ENCODE measurements around the gene HBB.
"Not testable (repeated sequence)": the region's sequence is repeated elsewhere in the genome, so short reads cannot be mapped to it uniquely, and the experiment has no call there.

HBB gene

GRCh38 chr11:5226732-5227310, at the start of gene HBB:
Gene HBB, minus strand, starts transcription at chr11:5227071. Its CDS starts 50 bp downstream, at chr11:5227021.
- DNase-seq (ENCODE audit: low read depth in 1 of 2, low spot score in 1 of 2): no peak

GRCh38 chr11:5275369-5276110, 48.7 kb upstream of the HBB start:
- no peak for DNase-seq (ENCODE audit: low read depth in 1 of 2, low spot score in 1 of 2)

GRCh38 chr11:5274395-5274794, 47.5 kb upstream of the HBB start:
- DNase-seq (ENCODE audit: low read depth in 1 of 2, low spot score in 1 of 2): no peak

DNA sequence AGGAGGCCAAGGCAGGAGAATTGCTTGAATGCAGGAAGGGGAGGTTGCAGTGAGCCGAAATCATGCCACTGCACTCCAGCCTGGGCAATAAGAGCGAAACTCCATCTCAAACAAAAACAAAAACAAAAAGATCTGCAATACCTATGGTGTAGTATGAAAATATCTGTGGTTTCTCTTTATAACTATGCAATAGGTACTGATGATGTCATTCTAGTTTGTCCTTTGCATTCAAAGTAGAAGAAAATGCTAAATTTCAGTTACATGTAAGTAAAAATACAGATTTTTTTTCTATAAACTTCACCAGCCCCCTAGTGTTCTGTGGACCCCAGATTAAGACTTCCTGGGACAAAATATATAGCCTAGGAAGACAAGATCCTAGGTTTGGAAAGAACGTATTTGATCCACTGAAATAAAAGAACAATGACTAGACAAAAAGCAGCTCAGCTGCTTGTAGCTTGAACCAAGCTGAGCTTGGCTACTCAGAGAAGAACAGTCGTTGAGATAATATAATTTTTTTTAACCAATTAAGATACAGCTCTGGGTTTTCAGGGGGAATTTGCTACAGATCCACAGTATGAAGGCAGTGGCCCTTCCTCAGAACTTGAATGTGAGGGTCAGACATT, 45.6 kb upstream of the HBB start:
- DNase-seq (ENCODE audit: low read depth in 1 of 2, low spot score in 1 of 2): no peak

- DNase-seq (ENCODE audit: low read depth in 1 of 2, low spot score in 1 of 2): no peak
These were observed 42.9 kb upstream of the HBB start, which contains the start of gene HBE1 for GRCh38 chr11:5269715-5270147. Gene HBE1, minus strand, starts transcription at chr11:5269945. Its CDS starts 55 bp downstream, at chr11:5269890.

- no peak for DNase-seq (ENCODE audit: low read depth in 1 of 2, low spot score in 1 of 2)
These were observed 40.2 kb upstream of the HBB start for GRCh38 chr11:5267033-5267563.

DNA sequence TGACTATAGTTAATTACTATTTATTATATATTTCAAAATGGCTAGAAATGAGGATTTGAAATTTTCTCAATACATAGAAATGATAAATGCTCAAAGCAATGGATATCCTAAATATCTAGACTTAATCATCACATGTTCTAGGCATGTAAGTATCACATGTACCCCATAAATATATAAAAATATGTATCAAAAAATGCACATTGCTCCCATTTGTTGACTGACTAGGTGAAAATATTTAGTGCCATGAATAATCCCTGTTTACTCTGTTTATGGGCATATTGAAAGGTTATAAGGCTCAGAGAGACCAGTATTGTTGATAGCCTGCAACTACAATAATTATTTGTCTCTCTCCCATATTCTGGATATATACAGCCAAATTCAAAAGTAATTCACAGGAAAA, 39.7 kb upstream of the HBB start:
- no peak for DNase-seq (ENCODE audit: low read depth in 1 of 2, low spot score in 1 of 2)

DNA sequence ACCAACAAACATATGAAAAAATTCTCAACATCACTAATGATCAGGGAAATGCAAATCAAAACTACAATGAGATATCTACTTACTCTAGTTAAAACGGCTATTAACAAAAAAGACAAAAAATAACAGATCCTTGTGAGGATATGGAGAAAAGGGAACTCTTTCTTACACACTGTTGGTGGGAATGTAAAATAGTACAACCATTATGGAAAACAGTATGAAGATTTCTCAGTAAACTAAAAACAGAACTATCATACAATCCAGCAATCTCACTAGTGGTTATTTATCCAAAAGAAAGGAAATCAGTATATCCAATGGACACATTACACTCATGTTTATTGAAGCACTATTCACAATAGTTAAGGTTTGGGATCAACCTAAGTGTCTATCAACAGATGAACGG, 39.0 kb upstream of the HBB start:
- DNase-seq (ENCODE audit: low read depth in 1 of 2, low spot score in 1 of 2): no peak

- no peak for DNase-seq (ENCODE audit: low read depth in 1 of 2, low spot score in 1 of 2)
These were observed 31.8 kb upstream of the HBB start for GRCh38 chr11:5258543-5259262.

GRCh38 chr11:5257296-5257695, 30.4 kb upstream of the HBB start:
- DNase-seq (ENCODE audit: low read depth in 1 of 2, low spot score in 1 of 2): no peak

DNA sequence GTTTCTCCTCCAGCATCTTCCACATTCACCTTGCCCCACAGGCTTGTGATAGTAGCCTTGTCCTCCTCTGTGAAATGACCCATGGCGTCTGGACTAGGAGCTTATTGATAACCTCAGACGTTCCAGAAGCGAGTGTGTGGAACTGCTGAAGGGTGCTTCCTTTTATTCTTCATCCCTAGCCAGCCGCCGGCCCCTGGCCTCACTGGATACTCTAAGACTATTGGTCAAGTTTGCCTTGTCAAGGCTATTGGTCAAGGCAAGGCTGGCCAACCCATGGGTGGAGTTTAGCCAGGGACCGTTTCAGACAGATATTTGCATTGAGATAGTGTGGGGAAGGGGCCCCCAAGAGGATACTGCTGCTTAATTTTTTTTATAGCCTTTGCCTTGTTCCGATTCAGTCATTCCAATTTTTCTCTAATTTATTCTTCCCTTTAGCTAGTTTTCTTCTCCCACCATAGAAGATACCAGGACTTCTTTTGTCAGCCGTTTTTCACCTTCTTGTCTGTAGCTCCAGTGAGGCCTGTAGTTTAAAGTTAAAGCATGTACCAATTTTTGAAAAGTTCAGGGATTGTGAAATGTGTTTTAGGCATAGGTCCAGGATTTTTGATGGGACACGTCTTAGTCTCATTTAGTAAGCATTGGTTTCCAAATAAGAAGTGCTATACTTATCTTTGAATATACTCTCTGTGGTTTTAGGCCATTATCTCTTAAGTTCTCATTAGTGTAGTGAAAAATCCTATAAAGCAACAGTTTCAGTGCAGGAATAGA, 28.0 kb upstream of the HBB start, which contains the start of gene HBG2:
Gene HBG2 (minus strand): TSS at position 136 of the 768 bp plus-strand sequence. CDS start 53 bp downstream, at position 83.
- DNase-seq (ENCODE audit: low read depth in 1 of 2, low spot score in 1 of 2): not testable (repeated sequence)

DNA sequence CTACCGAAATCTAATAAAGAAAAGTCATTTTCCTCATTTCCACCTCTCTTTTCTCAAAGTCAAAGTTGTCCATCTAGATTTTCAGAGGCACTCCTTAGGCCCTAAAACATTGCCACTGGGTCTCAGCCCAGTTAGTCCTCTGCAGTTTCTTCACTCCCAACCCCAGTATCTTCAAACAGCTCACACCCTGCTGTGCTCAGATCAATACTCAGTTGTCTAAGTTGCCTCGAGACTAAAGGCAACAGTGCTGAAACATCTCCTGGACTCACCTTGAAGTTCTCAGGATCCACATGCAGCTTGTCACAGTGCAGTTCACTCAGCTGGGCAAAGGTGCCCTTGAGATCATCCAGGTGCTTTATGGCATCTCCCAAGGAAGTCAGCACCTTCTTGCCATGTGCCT, 27.2 kb upstream of the HBB start:
- not testable (repeated sequence) for DNase-seq (ENCODE audit: low read depth in 1 of 2, low spot score in 1 of 2)

DNA sequence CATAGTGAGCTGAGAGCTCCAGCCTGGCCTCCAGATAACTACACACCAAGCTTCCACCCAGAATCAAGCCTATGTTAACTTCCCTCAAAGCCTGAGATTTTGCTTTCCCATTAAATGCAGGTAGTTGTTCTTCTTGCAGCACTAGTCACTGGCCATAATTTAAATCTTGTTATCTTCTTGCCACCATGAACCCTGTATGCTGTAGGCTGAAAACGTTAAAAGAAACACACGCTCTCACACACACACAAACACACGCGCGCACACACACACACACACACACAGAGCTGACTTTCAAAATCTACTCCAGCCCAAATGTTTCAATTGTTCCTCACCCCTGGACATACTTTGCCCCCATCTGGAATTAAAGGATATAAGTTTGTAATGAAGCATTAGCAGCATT, 26.6 kb upstream of the HBB start:
- not testable (repeated sequence) for DNase-seq (ENCODE audit: low read depth in 1 of 2, low spot score in 1 of 2)

DNA sequence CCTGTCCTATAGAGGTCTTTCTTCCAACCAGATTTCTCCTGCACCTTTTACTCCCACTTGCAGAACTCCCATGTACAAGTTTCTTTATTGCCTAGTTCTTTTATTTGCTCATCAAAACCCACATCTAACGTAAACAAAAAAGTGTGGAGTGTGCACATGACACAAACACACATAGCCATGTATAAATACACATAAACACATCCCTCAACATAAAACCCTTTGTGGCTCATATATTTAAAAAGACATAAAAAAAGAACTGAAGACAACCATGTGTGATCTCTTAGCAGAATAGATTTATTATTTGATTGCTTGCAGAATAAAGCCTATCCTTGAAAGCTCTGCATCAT, 26.0 kb upstream of the HBB start:
- DNase-seq (ENCODE audit: low read depth in 1 of 2, low spot score in 1 of 2): no peak

DNA sequence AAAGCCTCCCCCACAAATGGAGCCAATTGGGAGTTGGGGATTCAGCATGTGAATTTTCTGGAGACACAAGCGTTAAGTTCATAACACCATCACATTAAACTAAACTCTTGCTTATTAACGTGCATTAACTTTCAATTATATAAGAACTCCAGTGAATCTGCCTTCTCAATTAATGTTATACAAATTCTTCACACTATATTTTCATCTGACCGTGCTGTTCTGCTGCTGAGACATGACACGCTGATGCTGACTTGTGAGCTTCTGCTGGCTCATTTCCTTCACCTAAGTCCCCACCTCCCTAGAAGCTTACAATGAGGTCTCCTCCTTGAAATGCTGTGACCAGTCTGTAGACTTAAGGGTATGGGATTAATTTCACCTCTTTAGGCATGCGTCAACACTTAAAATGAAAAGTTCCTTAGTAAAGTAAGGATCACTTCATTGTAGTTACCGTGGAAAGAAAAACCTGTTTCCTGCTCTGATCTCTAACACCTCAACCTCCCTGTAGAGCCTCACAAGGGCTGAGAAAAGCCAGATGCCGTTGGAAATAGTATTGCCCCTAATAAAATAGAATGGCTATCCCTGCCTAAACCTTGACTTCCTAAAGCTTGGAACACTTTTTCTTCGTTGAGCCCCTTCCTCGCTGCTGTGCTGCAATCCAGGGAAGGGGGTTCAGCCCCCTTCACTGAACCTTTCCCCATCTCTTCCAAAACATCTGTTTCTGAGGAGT, 25.5 kb upstream of the HBB start:
- DNase-seq (ENCODE audit: low read depth in 1 of 2, low spot score in 1 of 2): no peak

DNA sequence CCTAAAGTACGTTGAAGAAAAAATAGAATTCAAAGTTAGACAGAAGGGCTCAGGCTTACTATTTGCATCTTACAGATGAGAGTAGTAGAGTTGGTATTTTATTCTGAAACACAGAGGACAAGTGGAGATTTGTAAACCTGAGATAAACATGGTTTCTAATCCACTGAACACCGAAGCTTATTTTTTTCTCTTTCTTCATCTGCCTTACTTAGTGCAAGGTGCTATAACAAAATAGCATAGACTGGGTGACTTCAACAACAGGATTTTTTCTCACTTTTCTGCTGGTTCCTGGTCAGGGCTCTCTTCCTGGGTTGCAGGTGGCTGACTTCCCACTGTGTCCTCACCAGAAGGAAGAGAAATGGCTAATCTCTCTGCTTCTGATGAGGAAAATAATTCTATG, 24.9 kb upstream of the HBB start:
- no peak for DNase-seq (ENCODE audit: low read depth in 1 of 2, low spot score in 1 of 2)

DNA sequence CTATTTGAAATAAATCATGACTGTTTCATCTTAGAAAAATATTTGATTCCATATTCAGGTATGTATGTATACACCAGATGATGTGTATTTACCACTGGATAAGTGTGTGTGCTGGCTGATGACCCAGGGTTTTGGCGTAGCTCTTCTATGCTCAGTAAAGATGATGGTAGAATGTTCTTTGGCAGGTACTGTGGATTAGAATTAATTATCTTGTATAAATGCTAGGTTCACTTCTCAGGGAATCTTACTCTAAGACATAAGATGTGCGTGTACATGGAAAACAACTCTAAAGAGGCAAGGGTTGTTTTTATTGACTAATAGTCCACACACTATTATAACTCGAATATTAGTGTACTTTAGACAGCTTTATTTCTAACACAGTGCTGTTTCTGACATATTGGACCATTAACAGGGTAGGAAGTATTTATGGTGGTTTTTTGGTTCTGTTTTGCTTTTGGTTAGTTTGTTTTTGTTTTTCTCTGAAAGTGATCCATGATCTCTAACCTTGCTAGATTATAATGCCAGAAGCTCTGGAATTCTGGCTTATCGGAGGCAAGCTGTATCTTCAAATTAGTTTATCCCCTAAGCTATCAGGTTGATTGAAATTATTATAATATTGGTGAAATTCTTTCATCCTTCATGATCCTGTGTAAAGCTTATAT, 23.8 kb upstream of the HBB start:
- DNase-seq (ENCODE audit: low read depth in 1 of 2, low spot score in 1 of 2): no peak

DNA sequence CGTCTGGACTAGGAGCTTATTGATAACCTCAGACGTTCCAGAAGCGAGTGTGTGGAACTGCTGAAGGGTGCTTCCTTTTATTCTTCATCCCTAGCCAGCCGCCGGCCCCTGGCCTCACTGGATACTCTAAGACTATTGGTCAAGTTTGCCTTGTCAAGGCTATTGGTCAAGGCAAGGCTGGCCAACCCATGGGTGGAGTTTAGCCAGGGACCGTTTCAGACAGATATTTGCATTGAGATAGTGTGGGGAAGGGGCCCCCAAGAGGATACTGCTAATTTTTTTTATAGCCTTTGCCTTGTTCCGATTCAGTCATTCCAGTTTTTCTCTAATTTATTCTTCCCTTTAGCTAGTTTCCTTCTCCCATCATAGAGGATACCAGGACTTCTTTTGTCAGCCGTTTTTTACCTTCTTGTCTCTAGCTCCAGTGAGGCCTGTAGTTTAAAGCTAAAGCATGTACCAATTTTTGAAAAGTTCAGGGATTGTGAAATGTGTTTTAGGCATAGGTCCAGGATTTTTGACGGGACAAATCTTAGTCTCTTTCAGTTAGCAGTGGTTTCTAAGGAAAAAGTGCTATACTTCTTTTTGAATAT, 23.0 kb upstream of the HBB start, which contains the start of gene HBG1:
Gene HBG1 (minus strand): TSS at position 51 of the 590 bp plus-strand sequence. CDS start 53 bp downstream, outside the sequence.
- DNase-seq (ENCODE audit: low read depth in 1 of 2, low spot score in 1 of 2): not testable (repeated sequence)

DNA sequence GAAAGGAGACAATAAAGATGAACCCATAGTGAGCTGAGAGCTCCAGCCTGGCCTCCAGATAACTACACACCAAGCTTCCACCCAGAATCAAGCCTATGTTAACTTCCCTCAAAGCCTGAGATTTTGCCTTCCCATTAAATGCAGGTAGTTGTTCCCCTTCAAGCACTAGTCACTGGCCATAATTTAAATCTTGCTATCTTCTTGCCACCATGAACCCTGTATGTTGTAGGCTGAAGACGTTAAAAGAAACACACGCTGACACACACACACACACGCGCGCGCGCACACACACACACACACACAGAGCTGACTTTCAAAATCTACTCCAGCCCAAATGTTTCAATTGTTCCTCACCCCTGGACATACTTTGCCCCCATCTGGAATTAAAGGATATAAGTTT, 21.6 kb upstream of the HBB start:
- not testable (repeated sequence) for DNase-seq (ENCODE audit: low read depth in 1 of 2, low spot score in 1 of 2)

Measured in activated CD4-positive, alpha-beta T cell treated with anti-CD3 and anti-CD28 coated beads, Interleukin-2, amount 50 U/mL, for 24 hours (primary cell).